CD4-positive, alpha-beta memory T cell (primary cell): Measurements from ENCODE around the gene PLEKHA7. TPM values are rescaled to one million over a fixed set of nuclear protein-coding genes. Genes with fewer than 3 reads are reported as not detected.
"Not testable (repeated sequence)": the region's sequence is repeated elsewhere in the genome, so short reads cannot be mapped to it uniquely, and the experiment has no call there.

Source experiments
- CTCF ChIA-PET: fragments of 350-600 bp; sonication (Branson Sonifier 250); formaldehyde crosslinking; loops from one replicate; lab custom pipeline; 2021; ENCODE audit warnings: inconsistent platforms; ENCODE audit not compliant: partially characterized antibody; lab: Charles Lee
- POLR2A ChIA-PET: fragments of 350-600 bp; sonication (Branson Sonifier 250); formaldehyde crosslinking; loops from one replicate; lab custom pipeline; 2021; ENCODE audit not compliant: partially characterized antibody; lab: Charles Lee
- DNase-seq, 5 donors: peaks; one replicate each; pipeline versions ENCODE4 v3.0.0 to v3.0.0-alpha.2; 2020 to 2022; ENCODE audit warnings: mixed read lengths in 1 of 5
- H3K27ac ChIP-seq: one replicate; pipeline ENCODE4 v1.7.0; 2013; ENCODE audit warnings: low read depth, low read length
- H3K27me3 ChIP-seq: 2 replicates; pipeline ENCODE4 v1.7.0; 2013; ENCODE audit warnings: mild to moderate bottlenecking, low read length, moderate library complexity; ENCODE audit not compliant: insufficient read depth
- H3K36me3 ChIP-seq: 2 replicates; pipeline ENCODE4 v1.7.0; 2013; ENCODE audit warnings: mild to moderate bottlenecking, low read length, moderate library complexity; ENCODE audit not compliant: insufficient read depth
- H3K4me1 ChIP-seq: 2 replicates; pipeline ENCODE4 v1.7.0; 2013; ENCODE audit warnings: mild to moderate bottlenecking, low read length, moderate library complexity; ENCODE audit not compliant: insufficient read depth
- H3K4me3 ChIP-seq, 2 donors: one replicate each; pipeline ENCODE4 v1.7.0; 2013; ENCODE audit warnings: low read length in 2 of 2, mild to moderate bottlenecking in 1 of 2
- H3K9me3 ChIP-seq, 2 donors: one replicate each; pipeline ENCODE4 v1.7.0; 2013; ENCODE audit warnings: low read length in 2 of 2, control low read depth in 1 of 2; ENCODE audit not compliant: control insufficient read depth in 1 of 2
- H3K27ac Mint-ChIP-seq, 7 donors: one replicate each; pipeline ENCODE4 v1.8.0; 2020 to 2021; ENCODE audit warnings: mixed read lengths in 7 of 7, mild to moderate bottlenecking in 6 of 7, inconsistent platforms in 3 of 7, moderate library complexity in 3 of 7
- H3K27me3 Mint-ChIP-seq, 2 donors: one replicate each; pipeline ENCODE4 v1.8.0; 2020 to 2021; ENCODE audit warnings: mixed read lengths in 2 of 2
- H3K36me3 Mint-ChIP-seq, 2 donors: one replicate each; pipeline ENCODE4 v1.8.0; 2020 to 2021; ENCODE audit warnings: mixed read lengths in 2 of 2, inconsistent platforms in 1 of 2, mild to moderate bottlenecking in 1 of 2
- H3K4me1 Mint-ChIP-seq, 4 donors: one replicate each; pipeline ENCODE4 v1.8.0; 2020 to 2021; ENCODE audit warnings: mixed read lengths in 4 of 4, mild to moderate bottlenecking in 1 of 4
- H3K4me3 Mint-ChIP-seq, 8 donors: one replicate each; pipeline ENCODE4 v1.8.0; 2020 to 2021; ENCODE audit warnings: mixed read lengths in 8 of 8, mild to moderate bottlenecking in 7 of 8, moderate library complexity in 6 of 8, inconsistent platforms in 3 of 8
- H3K9me3 Mint-ChIP-seq, 8 donors: one replicate each; pipeline ENCODE4 v1.8.0; 2020 to 2021; ENCODE audit warnings: mixed read lengths in 8 of 8, mild to moderate bottlenecking in 5 of 8, inconsistent platforms in 3 of 8, moderate library complexity in 1 of 8
- intact Hi-C: fragments of 100-400 bp; cut with micrococcal nuclease; formaldehyde crosslinking; loops from one replicate; pipeline ENCODE4 v1.15.1; 2023
- polyA plus RNA-seq, 2 donors: library from polyadenylated mRNA; unstranded; fragments of 300-500 nt; fragmentation: Illumina TruSeq; gene quantifications; one replicate each; pipeline ENCODE4 v1.2.3, GENCODE V29; 2021
- total RNA-seq, 2 experiments: library from RNA; stranded (reverse); gene quantifications; one replicate each; pipeline ENCODE4 v1.2.3, GENCODE V29; 2021

PLEKHA7 gene
- total and polyA plus RNA-seq, 4 experiments from 2014 or later: 1.6 to 8.3 (median 6.0) TPM

DNA sequence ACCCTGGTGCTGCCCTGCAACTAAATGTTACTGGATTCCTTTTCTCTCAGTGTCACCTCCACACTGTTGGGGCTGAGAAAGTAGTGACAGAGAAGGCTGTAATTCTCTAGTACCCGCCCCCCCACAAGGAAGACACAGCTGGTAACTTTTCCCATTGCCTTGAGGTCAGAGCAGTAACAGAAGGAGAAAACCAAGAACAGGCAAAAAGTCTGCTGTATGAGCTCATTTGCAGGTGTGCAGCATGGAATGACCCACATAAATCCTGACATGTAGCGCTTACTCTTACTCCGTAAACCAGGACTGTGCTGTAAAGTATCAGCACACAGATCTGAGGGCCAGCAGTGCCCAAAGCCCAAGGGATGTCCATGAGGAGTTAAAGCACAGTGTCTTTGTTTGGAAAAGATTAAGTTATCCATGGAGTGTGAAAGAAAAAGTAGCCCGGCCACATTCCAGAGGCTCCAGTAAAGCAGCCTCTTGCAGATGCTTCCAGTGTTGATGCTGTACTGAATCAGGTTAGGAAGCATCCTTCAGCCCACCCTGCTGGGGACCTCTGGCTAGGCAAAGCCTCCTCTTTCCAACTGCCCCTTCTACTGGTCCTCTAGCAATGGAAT is 120.7 kb downstream of the PLEKHA7 start:
- Histone ChIP-seq H3K27ac (no peak overlapping the region), H3K27me3 (no peaks in the 10 kb centered on the region), H3K9me3 (no peaks in the 10 kb centered on the region), H3K36me3 (no peaks in the 10 kb centered on the region), H3K4me3 (no peak overlapping the region), H3K4me1 (no peaks in the 10 kb centered on the region)
- Mint-ChIP-seq H3K27me3 (no peaks in the 10 kb centered on the region), H3K4me3 (no peak overlapping the region), H3K4me1 (peaks cover 0 to 2% (median 0%) of the 10 kb centered on the region in 4 donors), H3K9me3 (peaks cover 0 to 22% (median 12%) of the 10 kb centered on the region in 8 donors), H3K27ac (no peak overlapping the region), H3K36me3 (peaks cover 2 to 15% of the 10 kb centered on the region in 2 donors)
- ChIA-PET POLR2A (no interaction called here), CTCF (no interaction called here)
- intact Hi-C loops: no loop called here
- no peak for DNase-seq

- Mint-ChIP-seq H3K36me3 (peaks cover 2 to 15% of the 10 kb centered on the region in 2 donors), H3K4me3 (no peak overlapping the region), H3K9me3 (peaks cover 0 to 24% (median 12%) of the 10 kb centered on the region in 8 donors), H3K4me1 (no peaks in the 10 kb centered on the region), H3K27me3 (no peaks in the 10 kb centered on the region), H3K27ac (no peak overlapping the region)
- CTCF ChIA-PET: no interaction called here
- H3K4me3 ChIP-seq: no peak overlapping the region
- no peaks in the 10 kb centered on the region for H3K4me1 ChIP-seq
- intact Hi-C loops: no loop called here
- H3K9me3 ChIP-seq: no peaks in the 10 kb centered on the region
- no peak overlapping the region for H3K27ac ChIP-seq
- H3K36me3 ChIP-seq: no peaks in the 10 kb centered on the region
- DNase-seq: no peak
- POLR2A ChIA-PET: no interaction called here
- H3K27me3 ChIP-seq: no peaks in the 10 kb centered on the region
These were observed 122.2 kb downstream of the PLEKHA7 start for GRCh38 chr11:16891964-16892363.

- Mint-ChIP-seq H3K27ac (no peak overlapping the region), H3K4me1 (no peaks in the 10 kb centered on the region), H3K27me3 (no peaks in the 10 kb centered on the region), H3K4me3 (no peak overlapping the region), H3K36me3 (peaks cover 2 to 15% of the 10 kb centered on the region in 2 donors), H3K9me3 (peaks cover 0 to 26% (median 12%) of the 10 kb centered on the region in 8 donors)
- Histone ChIP-seq H3K4me1 (no peaks in the 10 kb centered on the region), H3K9me3 (no peaks in the 10 kb centered on the region), H3K27me3 (no peaks in the 10 kb centered on the region), H3K27ac (no peak overlapping the region), H3K36me3 (no peaks in the 10 kb centered on the region), H3K4me3 (no peak overlapping the region)
- intact Hi-C loops: no loop called here
- ChIA-PET CTCF (no interaction called here), POLR2A (no interaction called here)
- DNase-seq: no peak
These were observed 123.0 kb downstream of the PLEKHA7 start for GRCh38 chr11:16891165-16891564.

- Mint-ChIP-seq H3K27me3 (no peaks in the 10 kb centered on the region), H3K4me3 (no peak overlapping the region), H3K36me3 (peaks cover 2 to 15% of the 10 kb centered on the region in 2 donors), H3K9me3 (peaks cover 0 to 26% (median 12%) of the 10 kb centered on the region in 8 donors), H3K27ac (no peak overlapping the region), H3K4me1 (no peaks in the 10 kb centered on the region)
- H3K36me3 ChIP-seq: no peaks in the 10 kb centered on the region
- H3K27ac ChIP-seq: no peak overlapping the region
- intact Hi-C loops: no loop called here
- no peak for DNase-seq
- POLR2A ChIA-PET: no interaction called here
- no peaks in the 10 kb centered on the region for H3K4me1 ChIP-seq
- CTCF ChIA-PET: no interaction called here
- no peaks in the 10 kb centered on the region for H3K27me3 ChIP-seq
- no peak overlapping the region for H3K4me3 ChIP-seq
- no peaks in the 10 kb centered on the region for H3K9me3 ChIP-seq
These were observed 123.8 kb downstream of the PLEKHA7 start for GRCh38 chr11:16890442-16890841.

DNA sequence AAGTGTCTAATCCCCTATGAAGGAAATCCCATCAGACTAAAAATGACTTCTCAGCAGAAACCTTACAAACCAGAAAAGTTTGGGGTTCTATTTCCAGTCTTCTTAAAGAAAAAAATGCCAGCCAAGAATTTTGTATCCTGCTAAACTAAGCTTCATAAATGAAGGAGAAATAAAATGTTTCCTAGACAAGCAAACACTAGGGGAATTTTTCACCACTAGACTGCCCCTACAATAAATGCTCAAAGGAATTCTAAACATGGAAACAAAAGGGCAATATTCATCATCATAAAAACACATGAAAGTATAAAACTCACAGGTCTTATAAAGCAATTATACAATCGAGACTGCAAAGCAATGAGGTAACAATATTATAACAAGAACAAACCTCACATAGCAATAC is 124.3 kb downstream of the PLEKHA7 start:
- Histone ChIP-seq H3K4me3 (no peak overlapping the region), H3K9me3 (no peaks in the 10 kb centered on the region), H3K4me1 (no peaks in the 10 kb centered on the region), H3K36me3 (no peaks in the 10 kb centered on the region), H3K27ac (no peak overlapping the region), H3K27me3 (no peaks in the 10 kb centered on the region)
- ChIA-PET CTCF (no interaction called here), POLR2A (no interaction called here)
- Mint-ChIP-seq H3K9me3 (peaks cover 0 to 26% (median 12%) of the 10 kb centered on the region in 8 donors), H3K4me3 (no peak overlapping the region), H3K4me1 (no peaks in the 10 kb centered on the region), H3K27me3 (no peaks in the 10 kb centered on the region), H3K36me3 (peaks cover 2 to 15% of the 10 kb centered on the region in 2 donors), H3K27ac (no peak overlapping the region)
- no peak for DNase-seq
- intact Hi-C loops: no loop called here

DNA sequence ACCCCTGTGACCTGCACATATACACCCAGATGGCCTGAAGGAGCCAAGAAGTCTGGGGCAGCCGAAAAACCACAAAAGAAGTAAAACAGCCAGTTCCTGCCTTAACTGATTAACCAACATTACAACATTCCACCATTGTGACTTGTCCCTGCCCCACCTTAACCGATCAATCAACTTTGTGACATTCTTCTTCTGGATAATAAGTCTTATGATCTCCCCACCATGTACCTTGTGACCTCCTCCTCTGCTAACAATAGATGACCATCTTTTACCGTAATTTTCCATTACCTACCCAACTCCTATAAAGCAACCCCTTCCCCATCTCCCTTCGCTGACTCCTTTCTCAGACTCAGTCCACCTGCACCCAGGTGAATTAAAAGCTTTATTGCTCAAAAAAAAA is 125.2 kb downstream of the PLEKHA7 start:
- CTCF ChIA-PET, H3K4me1 Mint-ChIP-seq, H3K27ac Mint-ChIP-seq: not testable (repeated sequence)

GRCh38 chr11:16887887-16888286 is 126.3 kb downstream of the PLEKHA7 start:
- H3K4me1 ChIP-seq, CTCF ChIA-PET, H3K4me3 Mint-ChIP-seq, POLR2A ChIA-PET, H3K4me3 ChIP-seq, H3K27ac Mint-ChIP-seq, H3K9me3 ChIP-seq, H3K27ac ChIP-seq, H3K4me1 Mint-ChIP-seq, DNase-seq, H3K27me3 Mint-ChIP-seq, H3K36me3 ChIP-seq, intact Hi-C loops, H3K27me3 ChIP-seq: not testable (repeated sequence)
- Mint-ChIP-seq H3K36me3 (peaks cover 2 to 15% of the 10 kb centered on the region in 2 donors), H3K9me3 (peaks cover 0 to 26% (median 12%) of the 10 kb centered on the region in 8 donors)

More for the DNA sequence above, 125.2 kb downstream of the PLEKHA7 start:
- intact Hi-C loops, H3K36me3 ChIP-seq, H3K9me3 ChIP-seq, H3K27me3 ChIP-seq, H3K4me3 Mint-ChIP-seq, H3K27ac ChIP-seq, H3K4me1 ChIP-seq, H3K4me3 ChIP-seq, H3K27me3 Mint-ChIP-seq, POLR2A ChIA-PET, DNase-seq: not testable (repeated sequence)
- Mint-ChIP-seq H3K36me3 (peaks cover 2 to 15% of the 10 kb centered on the region in 2 donors), H3K9me3 (peaks cover 0 to 26% (median 12%) of the 10 kb centered on the region in 8 donors)
